GM21360 (cell line): ENCODE results near the gene MRPL19.

Source experiments
- ATAC-seq: cut with Tn5 transposase; IDR thresholded peaks from one replicate; pipeline ENCODE4 v1.9.1; 2021; ENCODE audit warnings: mild to moderate bottlenecking, moderate library complexity; ENCODE audit not compliant: unreplicated experiment

The MRPL19 gene

GRCh38 chr2:75646583-75647425 is at the start of gene MRPL19:
Gene MRPL19 (plus strand): TSS chr2:75646783. CDS start chr2:75646808, 25 bp downstream.
- peak; percentile 96 for ATAC-seq

GRCh38 chr2:75596784-75597183 is 49.8 kb upstream of the MRPL19 start:
- no peak for ATAC-seq

- no peak for ATAC-seq
Measured at GRCh38 chr2:75597949-75598348, 48.6 kb upstream of the MRPL19 start.

GRCh38 chr2:75598589-75599155 is 47.9 kb upstream of the MRPL19 start:
- ATAC-seq, result no peak

GRCh38 chr2:75600461-75601011 is 46.0 kb upstream of the MRPL19 start:
- no peak for ATAC-seq

- ATAC-seq, result no peak
Measured at GRCh38 chr2:75602724-75603342, 43.8 kb upstream of the MRPL19 start.

GRCh38 chr2:75603477-75603876 is 43.1 kb upstream of the MRPL19 start:
- ATAC-seq, result no peak

- ATAC-seq, result no peak
Measured at GRCh38 chr2:75604484-75604883, 42.1 kb upstream of the MRPL19 start.

- ATAC-seq, result no peak
Measured at GRCh38 chr2:75605770-75606529, 40.6 kb upstream of the MRPL19 start.

- no peak for ATAC-seq
Measured at GRCh38 chr2:75606761-75607399, 39.7 kb upstream of the MRPL19 start.

GRCh38 chr2:75607400-75607798 is 39.2 kb upstream of the MRPL19 start:
- no peak for ATAC-seq

- no peak for ATAC-seq
Measured at GRCh38 chr2:75607988-75608683, 38.4 kb upstream of the MRPL19 start.

GRCh38 chr2:75608684-75609333 is 37.8 kb upstream of the MRPL19 start:
- ATAC-seq, result peak; percentile 72

- ATAC-seq, result no peak
Measured at GRCh38 chr2:75609334-75609689, 37.3 kb upstream of the MRPL19 start.

GRCh38 chr2:75609937-75610508 is 36.6 kb upstream of the MRPL19 start:
- ATAC-seq, result no peak

GRCh38 chr2:75610671-75611070 is 35.9 kb upstream of the MRPL19 start:
- ATAC-seq, result no peak

GRCh38 chr2:75612108-75612861 is 34.3 kb upstream of the MRPL19 start:
- ATAC-seq, result no peak

GRCh38 chr2:75612862-75613243 is 33.7 kb upstream of the MRPL19 start:
- ATAC-seq, result no peak
